ENCODE results near the gene NUBPL.

DNA sequence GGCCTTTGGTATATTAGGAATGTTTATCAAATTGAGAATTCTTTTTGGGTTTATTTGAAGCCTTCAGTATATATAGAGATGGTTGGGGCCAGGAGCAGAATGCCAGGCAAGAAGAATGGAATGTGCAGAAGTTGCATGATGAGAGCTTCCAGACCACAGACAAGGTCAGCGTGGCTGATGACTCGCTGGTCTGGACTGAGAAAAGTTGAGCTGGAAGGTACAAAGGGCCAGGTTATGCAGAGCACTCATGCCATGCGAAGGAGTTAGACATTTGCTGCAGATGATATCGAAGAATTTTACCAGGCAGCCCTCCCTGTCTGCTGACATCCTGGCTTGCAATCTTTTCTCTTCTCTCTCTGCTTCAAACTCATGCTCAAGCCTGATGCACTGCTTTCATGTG lies 319.7 kb downstream of the NUBPL start:
- TF ChIP-seq CTCF (IDR thresholded peaks at IDR 0.05) = no peak
- peak in 1 of 2 experiments; percentile 70; a peak in 2 of 4 replicates for TF ChIP-seq EP300 (IDR thresholded peaks at IDR 0.05; ENCODE audit: borderline replicate concordance in 1 of 2, low read depth in 1 of 2, low read length in 1 of 2)
- no peak for TF ChIP-seq RAD21 (IDR thresholded peaks at IDR 0.05; ENCODE audit: low read length)
- TF ChIP-seq RFX5 (IDR thresholded peaks at IDR 0.05; ENCODE audit: low read length) = no peak
